Measurements from ENCODE around the gene AK5.

DNA sequence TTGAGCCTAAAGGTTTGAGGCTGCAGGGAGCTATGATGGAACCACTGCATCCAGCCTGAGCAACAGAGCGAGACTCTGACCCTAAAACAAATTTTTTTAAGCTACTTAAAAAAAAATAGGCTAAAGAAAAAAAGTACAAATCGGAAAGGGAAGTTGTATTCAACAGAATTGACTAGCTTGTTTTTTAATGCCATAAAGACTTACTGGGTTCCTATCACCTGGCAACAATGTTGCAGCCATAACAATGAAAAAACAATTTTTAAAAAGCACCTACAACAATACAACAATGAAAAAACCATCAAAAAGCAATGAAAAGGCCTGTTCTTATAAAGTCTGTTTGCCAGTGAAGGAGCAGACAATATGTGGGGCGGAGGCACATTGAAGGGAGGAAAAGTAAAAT is 42.5 kb upstream of the AK5 start:
- no peak for TF ChIP-seq EZH2phosphoT487 (IDR thresholded peaks at IDR 0.05; ENCODE audit: borderline replicate concordance, low read length)
- TF ChIP-seq CTCF (IDR thresholded peaks at IDR 0.05; ENCODE audit: low read depth, low read length, poor library complexity, severe bottlenecking), result no peak
